ENCODE data around the gene ACTL10. TPM values are rescaled to one million over a fixed set of nuclear protein-coding genes. Genes with fewer than 3 reads are reported as not detected.

The ACTL10 gene
- total and polyA plus RNA-seq, 2 donors from 2014 or later = 1.7 to 3.0 TPM

GRCh38 chr20:33658510-33658909 is 8.2 kb upstream of the ACTL10 start:
- Histone ChIP-seq H3K27ac (ENCODE audit: low read depth in 2 of 2, low read length in 2 of 2) (no peak overlapping the region), H3K9me3 (ENCODE audit: control insufficient read depth in 2 of 3, insufficient read depth in 1 of 3, low read length in 3 of 3) (no peaks in the 10 kb centered on the region), H3K36me3 (ENCODE audit: control insufficient read depth in 2 of 3, insufficient read depth in 3 of 3, low read length in 3 of 3) (no peaks in the 10 kb centered on the region), H3K9ac (ENCODE audit: low read length in 3 of 3) (no peak overlapping the region), H3K4me1 (ENCODE audit: control insufficient read depth in 2 of 3, insufficient read depth in 2 of 3, low read depth in 1 of 3, low read length in 3 of 3) (peaks cover 0 to 10% (median 5%) of the 10 kb centered on the region in 3 donors), H3K27me3 (ENCODE audit: control insufficient read depth, insufficient read depth, low read length) (no peaks in the 10 kb centered on the region), H3K4me3 (ENCODE audit: low read length in 3 of 3) (no peak overlapping the region)
- intact Hi-C loops (cut with DNase I) = loop anchor here (10.0 kb wide), 1 partner anchor 204 kb away; no protein-coding TSS in a partner anchor
- FAIRE-seq (no peak), DNase-seq (peak in 1 of 5 donors; percentile 36)
- TF ChIP-seq CTCF (IDR thresholded peaks at IDR 0.05; ENCODE audit: borderline replicate concordance, extremely low read depth, insufficient read depth) = no peak

GRCh38 chr20:33658929-33659328 is 7.8 kb upstream of the ACTL10 start:
- no peaks in the 10 kb centered on the region for H3K9me3 ChIP-seq (ENCODE audit: control insufficient read depth in 2 of 3, insufficient read depth in 1 of 3, low read length in 3 of 3)
- intact Hi-C loops (cut with DNase I) = loop anchor here (10.0 kb wide), 1 partner anchor 204 kb away; no protein-coding TSS in a partner anchor
- no peak overlapping the region for H3K27ac ChIP-seq (ENCODE audit: low read depth in 2 of 2, low read length in 2 of 2)
- peaks cover 0 to 8% (median 2%) of the 10 kb centered on the region in 3 donors for H3K4me1 ChIP-seq (ENCODE audit: control insufficient read depth in 2 of 3, insufficient read depth in 2 of 3, low read depth in 1 of 3, low read length in 3 of 3)
- FAIRE-seq (no peak), DNase-seq (peak in 2 of 5 donors; percentile 45 to 58)
- no peak for TF ChIP-seq CTCF (IDR thresholded peaks at IDR 0.05; ENCODE audit: borderline replicate concordance, extremely low read depth, insufficient read depth)
- H3K4me3 ChIP-seq (ENCODE audit: low read length in 3 of 3) = no peak overlapping the region
- no peaks in the 10 kb centered on the region for H3K27me3 ChIP-seq (ENCODE audit: control insufficient read depth, insufficient read depth, low read length)
- no peaks in the 10 kb centered on the region for H3K36me3 ChIP-seq (ENCODE audit: control insufficient read depth in 2 of 3, insufficient read depth in 3 of 3, low read length in 3 of 3)
- no peak overlapping the region for H3K9ac ChIP-seq (ENCODE audit: low read length in 3 of 3)

- FAIRE-seq (no peak), DNase-seq (peak in 1 of 5 donors; percentile 69)
- no peaks in the 10 kb centered on the region for H3K9me3 ChIP-seq (ENCODE audit: control insufficient read depth in 2 of 3, insufficient read depth in 1 of 3, low read length in 3 of 3)
- no peak for TF ChIP-seq CTCF (IDR thresholded peaks at IDR 0.05; ENCODE audit: borderline replicate concordance, extremely low read depth, insufficient read depth)
- H3K27ac ChIP-seq (ENCODE audit: low read depth in 2 of 2, low read length in 2 of 2) = no peak overlapping the region
- no peak overlapping the region for H3K4me3 ChIP-seq (ENCODE audit: low read length in 3 of 3)
- peaks cover 0 to 10% (median 7%) of the 10 kb centered on the region in 3 donors for H3K4me1 ChIP-seq (ENCODE audit: control insufficient read depth in 2 of 3, insufficient read depth in 2 of 3, low read depth in 1 of 3, low read length in 3 of 3)
- no peaks in the 10 kb centered on the region for H3K27me3 ChIP-seq (ENCODE audit: control insufficient read depth, insufficient read depth, low read length)
- H3K36me3 ChIP-seq (ENCODE audit: control insufficient read depth in 2 of 3, insufficient read depth in 3 of 3, low read length in 3 of 3) = no peaks in the 10 kb centered on the region
- intact Hi-C loops (cut with DNase I) = loop anchor here (10.0 kb wide), 1 partner anchor 205 kb away; no protein-coding TSS in a partner anchor
- H3K9ac ChIP-seq (ENCODE audit: low read length in 3 of 3) = no peak overlapping the region
These were observed 7.3 kb upstream of the ACTL10 start for GRCh38 chr20:33659341-33660034.

Data from kidney (tissue), 14 donors.